ENCODE results near the gene BNC2.

The BNC2 gene

GRCh38 chr9:16406526-16407225 is 463.8 kb downstream of the BNC2 start:
- no peak for TF ChIP-seq CTCF (IDR thresholded peaks at IDR 0.05; ENCODE audit: insufficient read depth, low read depth, low read length, missing control alignments)
- H3K4me3 ChIP-seq (ENCODE audit: low read depth, low read length) = no peak overlapping the region
- DNase-seq (ENCODE audit: low read depth) = no peak

GRCh38 chr9:16405421-16405820 is 465.0 kb downstream of the BNC2 start:
- no peak for TF ChIP-seq CTCF (IDR thresholded peaks at IDR 0.05; ENCODE audit: insufficient read depth, low read depth, low read length, missing control alignments)
- DNase-seq (ENCODE audit: low read depth) = no peak
- H3K4me3 ChIP-seq (ENCODE audit: low read depth, low read length) = no peak overlapping the region

- no peak for DNase-seq (ENCODE audit: low read depth)
- no peak for TF ChIP-seq CTCF (IDR thresholded peaks at IDR 0.05; ENCODE audit: insufficient read depth, low read depth, low read length, missing control alignments)
- no peak overlapping the region for H3K4me3 ChIP-seq (ENCODE audit: low read depth, low read length)
Measured at GRCh38 chr9:16401701-16402100, 468.8 kb downstream of the BNC2 start.

GRCh38 chr9:16398691-16399090 is 471.8 kb downstream of the BNC2 start:
- DNase-seq (ENCODE audit: low read depth) = no peak
- TF ChIP-seq CTCF (IDR thresholded peaks at IDR 0.05; ENCODE audit: insufficient read depth, low read depth, low read length, missing control alignments) = no peak
- H3K4me3 ChIP-seq (ENCODE audit: low read depth, low read length) = no peak overlapping the region

GRCh38 chr9:16396389-16396788 is 474.1 kb downstream of the BNC2 start:
- no peak overlapping the region for H3K4me3 ChIP-seq (ENCODE audit: low read depth, low read length)
- DNase-seq (ENCODE audit: low read depth) = no peak
- no peak for TF ChIP-seq CTCF (IDR thresholded peaks at IDR 0.05; ENCODE audit: insufficient read depth, low read depth, low read length, missing control alignments)

- no peak overlapping the region for H3K4me3 ChIP-seq (ENCODE audit: low read depth, low read length)
- DNase-seq (ENCODE audit: low read depth) = no peak
Measured at GRCh38 chr9:16391369-16391768, 479.1 kb downstream of the BNC2 start.

More at GRCh38 chr9:16391369-16391768, 479.1 kb downstream of the BNC2 start:
- TF ChIP-seq CTCF (IDR thresholded peaks at IDR 0.05; ENCODE audit: insufficient read depth, low read depth, low read length, missing control alignments) = no peak

Measured in GM12865 (cell line).